GM19193 (cell line): ENCODE measurements around the gene SLC22A23.

Experiments used
- POLR2A ChIP-seq: IDR thresholded peaks from 4 replicates; pipeline ENCODE4 v1.6.1; 2011; ENCODE audit not compliant: insufficient read depth, insufficient read length; ENCODE audit errors: extremely low read depth

SLC22A23 gene

DNA sequence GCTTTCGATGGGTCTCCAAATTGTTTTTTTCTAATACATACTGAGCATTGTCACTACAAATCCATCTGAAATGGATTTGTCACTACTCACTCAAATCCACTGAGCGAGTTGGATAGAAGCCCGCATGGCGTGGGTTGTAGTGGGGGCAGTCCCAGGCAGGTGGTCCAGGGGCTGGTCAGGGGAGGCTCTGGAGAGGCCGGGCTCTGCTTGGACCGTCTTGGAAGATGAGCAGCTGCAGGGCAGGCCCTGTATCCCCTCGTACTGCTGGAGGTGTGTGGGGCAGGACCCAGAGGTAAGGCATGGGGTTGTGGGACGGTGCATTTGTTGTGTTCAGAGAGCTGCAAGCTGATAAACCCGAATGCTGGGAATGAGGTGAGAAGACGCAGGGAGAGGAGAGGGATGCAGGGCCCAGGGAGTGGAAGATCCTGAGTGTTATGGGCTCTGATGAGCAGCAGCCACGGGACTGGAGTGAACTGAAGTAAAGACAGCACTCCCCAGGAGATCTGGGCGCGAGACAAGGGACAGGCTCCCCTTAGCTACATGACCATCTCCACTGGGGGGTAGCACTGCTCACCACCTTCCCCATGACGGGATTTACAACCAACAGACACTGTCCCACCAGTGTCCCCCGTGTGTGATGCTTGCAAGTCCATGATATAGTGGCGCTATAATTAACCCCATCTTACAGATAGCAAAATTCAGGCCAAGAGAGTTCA lies 152.2 kb downstream of the SLC22A23 start:
- TF ChIP-seq POLR2A = no peak

DNA sequence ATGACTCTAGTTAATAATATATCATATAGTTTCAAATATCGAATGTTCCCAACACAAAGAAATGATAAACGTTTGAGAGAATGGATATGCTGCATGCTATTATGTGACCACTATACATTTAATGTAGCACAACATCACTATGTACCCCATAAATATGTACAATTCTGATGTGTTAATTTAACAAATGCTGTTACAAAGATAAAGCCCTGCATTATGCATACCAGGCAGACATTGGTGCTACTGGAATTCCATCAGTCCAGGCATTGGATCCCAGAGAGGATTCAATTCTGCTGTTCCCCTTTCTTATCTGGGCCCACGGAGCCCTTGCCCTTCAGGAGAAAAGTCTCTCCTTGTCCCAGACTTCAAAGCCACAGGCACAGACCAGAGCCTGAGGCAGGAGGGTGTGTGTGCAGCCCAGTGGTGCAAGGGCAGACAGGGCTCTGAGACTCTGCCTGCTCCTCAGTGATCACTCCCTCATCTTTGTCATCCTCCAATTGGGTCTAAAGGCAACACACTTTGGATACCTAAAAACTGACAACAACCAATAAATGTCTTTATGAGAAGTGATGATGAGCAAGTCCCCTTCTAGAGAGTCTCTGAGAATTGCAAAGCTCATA lies 152.9 kb downstream of the SLC22A23 start:
- TF ChIP-seq POLR2A = no peak

DNA sequence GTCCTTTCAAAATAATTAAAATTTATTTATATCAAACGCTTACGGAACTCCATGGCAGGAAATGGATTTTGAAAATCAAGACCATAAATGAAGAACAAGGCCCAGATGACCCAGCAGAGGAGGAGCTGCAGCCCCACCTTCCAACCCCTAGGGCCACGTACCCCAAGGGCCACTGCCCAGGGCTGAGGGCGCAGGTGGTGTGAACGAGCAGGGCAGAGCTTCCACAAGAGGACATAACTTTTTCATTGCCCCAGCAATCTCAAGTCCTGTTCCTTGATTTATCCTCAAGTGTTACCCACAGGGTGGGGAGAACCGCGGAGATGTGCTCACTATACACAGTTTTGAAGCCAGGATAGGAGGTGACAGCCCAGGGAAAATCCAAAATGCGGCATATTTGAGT lies 155.3 kb downstream of the SLC22A23 start:
- TF ChIP-seq POLR2A = no peak

DNA sequence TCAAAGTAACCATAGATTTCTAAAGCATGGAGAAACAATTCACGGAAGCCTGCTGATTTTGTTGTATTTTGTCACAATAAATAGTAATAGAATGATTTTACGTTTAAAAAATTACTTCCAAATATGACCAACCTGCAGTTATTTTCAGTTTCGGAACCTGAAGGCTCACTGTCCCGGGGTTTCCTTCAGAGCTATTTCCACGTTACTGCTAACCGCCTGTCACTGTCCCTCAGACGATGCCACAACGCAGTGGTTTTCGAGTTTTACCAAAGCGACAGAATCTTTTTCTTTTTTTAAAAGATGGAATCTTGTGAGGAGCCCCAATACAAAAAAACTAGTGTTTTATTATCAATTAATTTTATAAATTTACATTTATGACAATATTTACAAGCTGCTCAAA lies 157.6 kb downstream of the SLC22A23 start:
- no peak for TF ChIP-seq POLR2A

DNA sequence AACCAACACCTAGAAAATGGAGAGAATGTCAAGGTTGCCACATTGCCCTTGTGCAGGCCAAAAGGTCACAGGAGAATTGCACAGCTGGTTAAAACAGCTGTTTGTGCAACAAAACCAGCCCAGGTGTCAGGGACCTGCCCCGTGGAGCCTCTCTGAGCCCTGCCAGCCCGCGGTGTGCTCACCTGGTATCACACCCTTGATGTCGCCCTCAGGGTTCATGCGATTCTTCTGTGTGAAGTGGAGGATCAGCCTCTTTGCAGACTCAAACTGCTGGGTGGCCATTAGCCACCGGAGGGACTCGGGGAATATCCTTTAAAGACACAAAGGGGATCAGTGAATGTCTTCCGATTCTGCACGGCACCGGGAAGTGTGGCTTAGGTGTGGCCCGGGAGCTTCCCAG lies 158.9 kb downstream of the SLC22A23 start:
- no peak for TF ChIP-seq POLR2A

DNA sequence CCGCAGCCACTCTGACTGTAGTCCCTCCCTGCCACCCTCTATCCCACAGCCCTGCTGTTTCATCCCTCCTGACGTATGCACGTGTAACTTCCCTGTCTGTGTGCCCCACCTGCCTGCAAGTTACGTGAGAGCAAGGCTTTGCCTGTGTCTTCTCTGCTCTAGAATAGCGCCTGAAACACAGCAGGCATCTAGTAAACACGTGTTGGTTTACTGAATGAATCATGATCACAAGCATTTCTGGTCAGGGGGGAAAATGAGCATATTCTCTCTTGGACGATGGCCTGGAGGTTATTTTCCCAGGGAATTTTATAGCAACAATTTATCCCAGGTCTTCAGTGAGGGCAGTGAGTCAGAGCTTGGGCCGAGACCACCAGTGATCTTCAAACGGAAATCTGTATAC lies 159.8 kb downstream of the SLC22A23 start:
- TF ChIP-seq POLR2A = no peak

DNA sequence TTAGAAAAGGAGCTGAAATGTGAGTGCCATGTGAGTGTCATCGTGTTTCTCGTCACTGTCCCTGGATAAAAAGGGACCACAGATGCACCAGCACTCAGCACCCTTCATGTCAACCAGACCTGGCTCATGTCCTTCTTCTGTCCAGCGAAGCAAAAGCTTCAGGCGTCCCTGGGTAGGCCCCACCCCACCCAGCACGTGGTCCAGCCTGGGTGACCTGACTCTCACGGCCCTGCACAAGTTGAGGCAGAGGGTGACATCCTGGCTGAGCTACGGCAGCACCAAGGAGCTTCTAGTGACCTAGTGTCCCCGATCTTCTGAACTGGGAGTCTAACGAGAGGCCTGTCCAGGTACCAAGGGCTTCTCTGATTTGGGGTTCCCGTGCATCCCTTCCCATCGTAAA lies 160.3 kb downstream of the SLC22A23 start:
- no peak for TF ChIP-seq POLR2A

DNA sequence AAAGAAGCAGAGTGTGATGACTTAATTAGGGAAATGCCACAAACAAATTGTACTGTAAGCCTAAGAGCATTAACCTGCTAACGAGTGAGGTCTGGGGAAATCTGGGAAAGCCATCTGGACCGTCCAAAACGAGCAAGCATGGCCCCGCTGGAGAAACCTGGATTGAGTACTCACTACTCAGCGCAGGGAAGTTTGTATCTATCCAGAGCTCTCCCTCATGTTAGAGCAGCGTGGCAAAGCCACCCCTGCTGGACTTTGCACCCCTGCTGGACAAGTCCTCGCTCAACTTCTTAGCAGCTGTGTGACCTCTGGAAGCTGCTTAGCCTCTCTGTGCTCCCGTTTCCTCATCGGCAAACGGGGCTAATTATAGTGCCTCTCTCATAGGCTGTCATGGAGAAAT lies 160.8 kb downstream of the SLC22A23 start:
- TF ChIP-seq POLR2A = no peak

DNA sequence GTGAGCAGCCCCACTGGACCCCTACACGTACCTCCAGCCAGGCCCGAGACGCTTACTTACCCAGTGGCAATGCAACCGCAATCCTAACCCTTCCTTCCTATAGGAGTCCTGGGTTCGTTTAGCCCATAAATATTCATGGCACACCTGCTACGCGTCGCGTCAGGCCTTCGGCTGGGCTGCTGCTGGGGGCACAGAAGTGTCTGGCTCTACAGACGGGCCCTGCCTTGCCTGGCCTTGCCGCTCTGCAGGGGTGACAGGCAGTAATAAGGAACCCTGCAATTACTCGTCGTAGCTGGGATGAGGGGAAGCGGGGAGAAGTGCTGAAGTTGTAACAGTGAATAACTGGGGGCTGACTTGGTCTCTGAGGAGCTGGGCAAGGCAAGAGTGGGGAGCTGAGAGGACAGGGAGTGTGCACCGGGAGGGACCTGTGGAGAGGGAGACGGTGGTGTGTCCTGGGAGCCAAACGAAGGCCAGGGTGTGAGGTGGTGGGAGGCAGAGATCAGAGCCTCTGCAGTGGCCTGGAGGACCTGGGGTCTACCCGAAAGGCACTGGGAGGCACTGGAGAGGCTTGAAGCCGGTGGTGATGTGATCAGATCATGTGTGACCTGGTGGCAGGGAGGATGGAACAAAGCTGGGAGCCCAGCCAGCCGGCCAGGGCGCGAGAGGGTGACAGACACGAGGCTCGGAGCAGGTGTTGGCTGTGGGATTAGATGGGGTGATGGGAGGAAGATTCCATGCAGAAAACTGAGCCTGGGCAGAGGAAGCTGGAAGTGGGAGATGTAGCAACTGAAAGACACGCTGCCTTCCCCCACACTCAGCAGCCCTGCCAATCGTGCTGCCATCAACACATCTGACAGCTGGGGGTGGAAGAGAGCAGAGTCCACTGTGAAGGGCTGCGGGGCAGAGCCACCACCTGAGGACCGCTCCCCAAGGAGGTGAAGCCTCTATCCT lies 161.7 kb downstream of the SLC22A23 start:
- TF ChIP-seq POLR2A = no peak

DNA sequence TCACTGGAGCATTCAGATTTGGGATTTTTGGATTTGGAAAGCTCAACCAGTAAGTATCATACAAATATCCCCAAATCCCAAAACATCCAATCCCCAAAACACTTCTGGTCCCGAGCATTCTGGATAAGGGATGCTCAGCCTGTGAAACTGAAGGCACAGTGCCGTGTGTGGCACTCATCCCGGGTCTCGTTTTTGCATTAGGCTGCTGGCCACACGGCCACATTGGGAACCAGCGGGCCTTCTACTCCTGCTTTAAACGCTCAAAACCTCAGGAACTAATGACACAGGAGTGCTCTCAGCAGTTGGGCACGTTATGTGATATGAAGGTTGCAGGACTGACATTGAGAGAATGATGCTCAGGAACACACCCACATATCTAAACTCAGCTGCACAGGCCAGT lies 162.5 kb downstream of the SLC22A23 start:
- TF ChIP-seq POLR2A = no peak

DNA sequence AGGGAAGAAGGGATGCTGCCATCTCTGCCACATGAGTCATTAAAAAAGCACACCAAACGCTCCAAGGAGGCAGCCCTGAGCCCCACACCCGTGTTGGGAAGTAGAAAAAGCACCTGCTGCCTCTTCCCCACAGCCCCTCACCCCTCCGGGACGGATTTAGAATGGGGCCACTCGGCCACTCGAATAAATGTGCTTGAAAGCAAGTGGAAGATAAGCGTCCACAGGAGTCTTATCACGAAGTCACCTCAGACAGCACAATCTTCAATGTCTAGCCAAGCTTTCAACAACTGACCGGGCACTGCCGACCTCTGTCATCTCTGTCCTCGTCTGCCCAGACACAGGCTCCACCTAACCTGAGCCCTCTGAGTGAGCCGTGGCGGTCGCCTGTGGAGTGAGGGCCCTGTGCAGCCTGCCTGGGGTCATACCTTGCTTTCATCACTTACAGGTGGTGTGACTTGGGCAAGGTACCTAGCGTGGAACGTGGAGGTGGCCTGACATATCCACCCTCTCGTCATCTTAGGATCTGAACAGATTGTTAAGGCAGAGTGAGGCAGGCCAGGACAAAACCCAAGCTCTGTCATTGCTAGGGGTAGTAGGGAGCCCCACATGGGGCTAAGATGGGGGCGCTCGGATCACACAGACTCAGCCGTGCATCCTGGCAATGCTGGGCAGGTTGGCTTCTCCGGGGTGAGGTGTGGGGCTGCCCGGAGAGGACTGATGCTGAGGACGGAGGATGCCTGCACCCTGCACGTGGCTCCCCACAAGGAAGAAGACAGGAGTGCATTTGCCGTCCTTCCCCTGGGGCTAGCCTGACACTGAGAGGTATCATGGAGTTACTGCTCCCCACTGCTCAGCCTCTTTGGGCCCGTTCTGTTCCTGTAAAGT lies 163.3 kb downstream of the SLC22A23 start:
- no peak for TF ChIP-seq POLR2A

DNA sequence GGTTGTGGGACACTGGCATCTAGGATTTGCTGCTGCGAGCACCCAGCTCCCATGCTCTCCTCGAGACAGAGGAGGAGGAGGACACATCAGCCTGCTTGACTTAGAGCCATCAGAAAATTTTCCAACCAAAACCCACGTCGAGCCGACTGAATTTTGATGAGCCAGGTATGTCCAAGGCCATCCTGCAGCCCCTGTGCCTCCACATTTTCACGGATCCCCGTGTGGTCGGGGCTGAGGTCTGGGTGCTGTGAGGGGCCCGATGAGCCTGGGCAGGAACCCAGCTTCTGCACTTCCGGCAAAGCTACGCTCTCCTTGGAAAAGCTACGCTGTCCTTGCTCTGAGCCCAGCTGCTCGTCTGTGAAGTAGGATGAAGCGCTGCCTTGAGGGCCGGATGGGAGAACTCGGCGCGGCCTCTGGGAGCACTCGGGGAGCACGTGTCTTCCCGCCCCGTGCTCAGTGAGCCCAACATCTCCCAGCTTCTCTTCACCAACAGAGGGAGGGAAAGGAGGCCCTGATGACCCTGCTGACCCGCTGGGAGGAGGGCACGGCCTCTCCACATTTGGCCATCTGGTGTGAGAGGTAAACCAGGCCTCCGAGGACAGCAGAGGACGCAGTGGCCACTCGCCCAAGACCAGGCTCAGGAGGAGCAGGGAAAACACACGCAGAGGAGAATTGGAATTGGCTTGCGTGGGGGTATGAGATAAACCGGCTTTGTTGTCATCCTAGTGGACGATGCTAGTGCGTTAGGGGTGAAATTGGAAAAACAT lies 164.2 kb downstream of the SLC22A23 start:
- no peak for TF ChIP-seq POLR2A

DNA sequence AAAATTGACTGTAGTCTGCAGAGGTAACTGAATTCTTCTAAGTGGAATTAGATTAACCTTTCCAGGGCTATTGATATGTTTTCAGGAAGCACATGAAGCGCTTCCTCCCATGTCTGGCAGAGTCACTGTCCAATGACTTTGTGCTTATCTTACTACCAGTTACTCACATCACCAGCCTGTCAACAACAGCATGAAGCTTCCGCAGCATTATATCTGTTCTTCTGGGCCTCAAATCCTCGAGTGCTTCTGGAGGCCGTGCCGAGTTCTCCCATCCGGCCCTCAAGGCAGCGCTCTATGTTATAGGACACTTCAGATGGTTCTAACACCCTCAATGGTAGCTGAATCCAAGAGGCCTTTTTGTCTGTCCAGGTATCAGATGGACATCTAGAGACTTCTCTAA lies 164.9 kb downstream of the SLC22A23 start:
- no peak for TF ChIP-seq POLR2A

DNA sequence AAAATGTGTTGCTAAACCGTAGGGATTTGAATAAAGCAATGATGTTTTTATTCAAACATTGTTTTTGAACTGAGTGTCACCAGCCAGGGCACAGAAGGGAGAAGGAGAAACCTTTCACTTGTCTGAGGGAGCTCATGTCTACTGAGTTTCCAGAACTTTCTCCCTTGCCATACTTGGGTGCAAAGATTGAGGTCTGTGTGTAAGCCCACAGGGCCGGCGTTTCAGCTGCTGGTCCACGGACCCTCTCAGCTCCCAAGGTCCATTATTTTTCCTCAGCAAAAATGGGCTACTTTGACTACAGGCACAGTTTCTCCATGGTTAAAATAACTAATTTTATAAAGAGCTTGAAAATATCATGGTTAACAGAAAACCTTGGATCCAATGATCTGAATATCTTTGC lies 165.5 kb downstream of the SLC22A23 start:
- no peak for TF ChIP-seq POLR2A
